AG09319 (cell line): ENCODE data around the gene DNAJC5.

Source experiments
- DNase-seq: peaks from one replicate; pipeline ENCODE4 v3.0.0-alpha.2; 2010; ENCODE audit warnings: low read depth; ENCODE audit errors: extremely low read depth
- TF ChIP-seq, protein P1 (sequence below): IDR thresholded peaks from 2 replicates; pipeline ENCODE4 v1.5.1; 2011; ENCODE audit warnings: low read depth, mild to moderate bottlenecking, inconsistent platforms, low read length, moderate library complexity

DNAJC5 gene

DNA sequence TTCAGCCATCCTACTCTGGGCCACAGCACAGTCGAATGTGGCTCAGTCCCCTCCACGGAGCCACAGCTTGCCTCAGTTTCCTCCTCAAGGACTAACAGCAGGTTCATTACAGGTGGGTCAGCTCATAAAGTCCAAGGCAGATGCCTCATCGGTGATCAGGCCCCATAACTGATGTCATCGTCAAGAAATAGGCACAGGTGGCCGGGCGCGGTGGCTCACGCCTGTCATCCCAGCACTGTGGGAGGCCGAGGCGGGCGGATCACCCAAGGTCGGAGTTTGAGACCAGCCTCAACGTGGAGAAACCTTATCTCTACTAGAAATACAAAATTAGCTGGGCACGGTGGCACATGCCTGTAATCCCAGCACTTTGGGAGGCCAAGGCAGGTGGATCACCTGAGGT is 57.8 kb downstream of the DNAJC5 start:
- no peak for DNase-seq
- TF ChIP-seq, protein P1, sequence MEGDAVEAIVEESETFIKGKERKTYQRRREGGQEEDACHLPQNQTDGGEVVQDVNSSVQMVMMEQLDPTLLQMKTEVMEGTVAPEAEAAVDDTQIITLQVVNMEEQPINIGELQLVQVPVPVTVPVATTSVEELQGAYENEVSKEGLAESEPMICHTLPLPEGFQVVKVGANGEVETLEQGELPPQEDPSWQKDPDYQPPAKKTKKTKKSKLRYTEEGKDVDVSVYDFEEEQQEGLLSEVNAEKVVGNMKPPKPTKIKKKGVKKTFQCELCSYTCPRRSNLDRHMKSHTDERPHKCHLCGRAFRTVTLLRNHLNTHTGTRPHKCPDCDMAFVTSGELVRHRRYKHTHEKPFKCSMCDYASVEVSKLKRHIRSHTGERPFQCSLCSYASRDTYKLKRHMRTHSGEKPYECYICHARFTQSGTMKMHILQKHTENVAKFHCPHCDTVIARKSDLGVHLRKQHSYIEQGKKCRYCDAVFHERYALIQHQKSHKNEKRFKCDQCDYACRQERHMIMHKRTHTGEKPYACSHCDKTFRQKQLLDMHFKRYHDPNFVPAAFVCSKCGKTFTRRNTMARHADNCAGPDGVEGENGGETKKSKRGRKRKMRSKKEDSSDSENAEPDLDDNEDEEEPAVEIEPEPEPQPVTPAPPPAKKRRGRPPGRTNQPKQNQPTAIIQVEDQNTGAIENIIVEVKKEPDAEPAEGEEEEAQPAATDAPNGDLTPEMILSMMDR: no peak

DNA sequence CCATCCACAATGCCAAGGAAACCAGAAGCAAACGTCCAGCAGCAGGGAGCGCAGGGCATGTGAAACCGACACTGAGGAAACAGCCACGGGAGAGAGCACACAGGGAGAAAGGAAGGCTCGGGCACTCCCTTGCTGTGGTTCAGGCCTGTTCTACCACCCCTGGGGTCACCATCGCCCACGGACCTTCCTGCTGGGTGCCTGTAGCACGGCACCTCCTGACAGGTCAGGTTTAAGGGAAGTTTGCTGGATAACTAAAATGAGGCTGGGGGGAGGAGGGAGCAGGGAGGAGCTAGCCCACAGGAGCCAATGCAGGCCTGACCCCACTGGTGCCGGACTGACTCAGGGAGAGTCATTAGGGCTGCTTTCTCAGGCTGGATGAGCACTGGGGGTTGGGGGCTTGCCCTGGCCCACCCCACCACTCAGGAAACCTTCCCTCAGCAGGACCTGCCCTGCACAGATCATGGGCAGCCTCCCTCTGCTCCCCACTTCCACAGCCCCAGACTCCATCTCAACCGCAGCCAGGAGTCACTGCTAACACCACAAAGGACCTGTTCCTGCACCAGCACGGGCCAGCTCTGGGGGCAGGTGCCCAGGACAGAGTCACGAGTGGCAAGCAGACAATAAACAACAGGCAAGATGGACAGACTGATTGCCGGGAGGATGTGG is 59.0 kb downstream of the DNAJC5 start:
- TF ChIP-seq, protein P1: no peak
- DNase-seq: no peak

DNA sequence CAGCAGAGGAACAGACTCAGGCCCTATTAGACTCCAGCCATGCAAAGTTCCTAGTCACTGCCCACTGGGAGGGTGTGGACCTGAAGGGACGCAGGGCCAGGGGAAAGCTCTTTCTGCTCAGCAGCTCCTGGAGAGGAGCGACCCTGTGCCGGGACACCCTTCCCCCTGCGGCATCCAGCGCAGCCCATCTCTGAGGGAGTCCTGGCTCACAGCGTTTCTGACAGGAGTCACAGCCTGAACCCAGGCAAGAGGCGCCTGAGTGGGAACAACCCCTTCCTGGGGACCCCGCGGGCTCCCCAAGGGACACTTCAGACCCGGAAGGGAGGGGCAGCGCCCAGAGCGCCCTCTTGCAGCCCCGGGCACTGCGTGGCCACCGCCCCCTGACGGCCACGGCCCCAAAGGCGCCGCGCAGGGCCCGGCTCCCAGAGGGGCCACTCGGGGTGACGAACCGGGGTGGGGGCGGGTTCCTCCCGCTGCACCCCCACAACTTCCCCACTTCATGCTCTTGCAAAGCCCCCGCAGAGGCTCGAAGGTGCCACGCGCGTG is 60.4 kb downstream of the DNAJC5 start:
- TF ChIP-seq, protein P1: peak; percentile 24
- DNase-seq: no peak

DNA sequence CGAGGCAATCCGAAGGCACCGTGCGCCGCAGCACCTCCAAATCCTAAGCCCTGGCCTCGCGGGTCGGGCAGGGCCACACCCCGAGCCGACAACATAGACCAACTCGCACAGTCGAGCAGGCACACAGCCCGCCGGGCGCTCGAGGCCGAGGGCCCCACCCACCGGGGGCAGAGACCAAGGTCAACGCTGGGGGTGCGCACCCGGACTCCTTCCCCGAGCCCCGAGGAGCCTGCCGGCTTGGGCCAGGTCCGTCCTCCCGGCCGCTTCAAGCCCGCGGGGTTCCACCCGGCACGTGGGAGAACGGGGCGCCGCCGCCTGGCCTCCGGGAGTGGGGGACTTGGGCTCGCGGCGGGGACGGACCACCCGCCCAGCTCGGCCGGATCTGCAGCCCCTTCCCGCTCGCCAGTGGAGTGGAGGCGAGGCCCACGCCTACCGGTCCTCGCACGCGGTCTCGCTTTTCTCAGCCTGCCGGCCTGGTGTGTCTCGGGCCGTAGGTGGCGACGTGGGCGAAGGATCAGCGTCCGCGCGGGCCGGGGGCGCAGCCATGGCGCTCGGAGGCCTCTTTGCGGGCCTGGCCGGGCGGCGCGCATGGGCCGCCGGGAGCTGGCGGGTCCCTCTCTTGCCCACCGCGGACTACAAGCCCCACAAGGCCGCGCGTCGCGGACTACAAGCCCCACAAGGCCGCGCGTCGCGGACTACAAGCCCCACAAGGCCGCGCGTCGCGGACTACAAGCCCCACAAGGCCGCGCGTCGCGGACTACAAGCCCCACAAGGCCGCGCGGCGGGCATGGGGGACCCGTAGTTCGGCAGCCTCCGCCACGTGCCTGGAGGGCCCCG is 61.1 kb downstream of the DNAJC5 start, which contains the start of gene UCKL1:
Gene UCKL1, minus strand, starts transcription at position 590 of the 837 bp plus-strand sequence. Its CDS starts 44 bp downstream, at position 546.
- peak; percentile 78 for DNase-seq
- TF ChIP-seq, protein P1: no peak

DNA sequence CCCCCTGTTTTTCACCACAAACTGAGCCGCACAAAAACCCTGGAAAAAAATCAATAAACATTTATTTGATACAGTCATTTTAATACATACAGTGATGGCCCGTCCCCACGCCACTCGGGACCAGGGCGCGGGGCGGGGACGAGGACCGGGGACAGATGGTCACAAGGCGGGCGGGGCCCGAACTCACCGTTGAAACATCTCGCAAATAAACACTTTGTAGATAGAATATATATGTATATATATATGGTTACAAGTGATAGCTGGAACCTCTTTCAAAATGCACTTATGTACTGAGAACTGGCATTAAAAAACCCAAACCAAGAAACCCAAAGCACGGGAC is 61.7 kb downstream of the DNAJC5 start:
- DNase-seq: no peak

DNA sequence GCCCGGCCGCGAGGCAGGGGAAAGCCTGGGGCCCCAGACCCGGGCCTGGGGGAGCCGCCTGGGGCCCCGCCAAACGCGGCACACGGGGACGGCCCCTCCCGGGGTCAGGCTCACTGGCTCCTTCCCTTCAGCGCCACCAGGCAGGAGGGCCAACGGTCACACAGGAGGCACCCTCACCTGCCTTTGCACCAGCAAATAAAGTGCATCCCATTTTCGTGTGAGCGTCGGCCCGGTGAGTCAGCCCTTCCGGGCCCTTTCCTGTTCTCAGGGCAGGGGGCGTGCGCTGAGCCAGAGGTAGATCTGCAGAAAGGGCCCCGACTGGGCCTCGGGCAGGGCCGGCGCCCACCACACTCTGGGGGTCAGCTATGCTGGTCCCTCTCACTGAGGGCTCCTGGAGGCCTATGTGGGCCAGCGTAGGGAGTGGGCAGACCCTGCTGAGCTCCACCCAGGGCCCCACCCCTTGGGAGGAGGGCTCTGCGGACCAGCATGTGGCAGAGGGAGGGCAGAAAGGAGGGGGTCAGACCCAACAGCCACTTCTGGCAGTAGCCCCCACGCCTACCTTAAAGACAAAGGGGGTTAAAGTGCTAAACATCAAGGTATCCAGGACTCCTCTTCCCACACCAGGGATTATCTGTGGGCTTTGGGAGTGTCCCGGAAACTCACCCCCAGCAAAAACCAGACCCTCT is 62.2 kb downstream of the DNAJC5 start:
- TF ChIP-seq, protein P1: peak; percentile 2
- DNase-seq: no peak

More for the DNA sequence above, 61.7 kb downstream of the DNAJC5 start:
- TF ChIP-seq, protein P1: no peak
